NAMALWA (cell line): ENCODE data around the gene GTF2A1L.
"Not testable (repeated sequence)": the region's sequence is repeated elsewhere in the genome, so short reads cannot be mapped to it uniquely, and the experiment has no call there.

ENCODE experiments used
- DNase-seq: peaks from one replicate; pipeline ENCODE4 v3.0.0-alpha.2; 2015; ENCODE audit warnings: low spot score

Gene GTF2A1L

DNA sequence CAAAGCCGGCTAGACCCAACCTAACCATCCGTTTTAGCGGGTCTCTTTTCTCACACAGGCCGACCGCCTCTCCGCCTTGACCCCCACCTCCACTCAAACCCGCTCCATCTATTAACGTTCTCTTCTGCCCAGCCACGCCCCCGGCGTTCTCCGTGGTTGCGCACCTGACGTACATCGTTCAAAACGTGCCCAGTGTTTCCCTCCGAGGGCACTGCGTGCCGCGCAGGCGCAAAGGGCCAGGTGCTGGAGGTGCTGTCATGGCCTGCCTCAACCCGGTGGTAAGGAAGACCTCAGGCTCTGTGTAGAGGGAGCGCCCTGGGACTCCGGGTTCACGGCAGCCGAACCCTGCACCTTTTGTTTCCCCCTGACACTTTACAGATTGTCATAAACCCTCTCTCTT is at the start of gene GTF2A1L:
GTF2A1L (plus strand) TSS at position 239 of the 400 bp plus-strand sequence; CDS start at position 258, 19 bp downstream.
- DNase-seq, result no peak

- no peak for DNase-seq
Measured at GRCh38 chr2:48568547-48568946, 49.1 kb upstream of the GTF2A1L start.

DNA sequence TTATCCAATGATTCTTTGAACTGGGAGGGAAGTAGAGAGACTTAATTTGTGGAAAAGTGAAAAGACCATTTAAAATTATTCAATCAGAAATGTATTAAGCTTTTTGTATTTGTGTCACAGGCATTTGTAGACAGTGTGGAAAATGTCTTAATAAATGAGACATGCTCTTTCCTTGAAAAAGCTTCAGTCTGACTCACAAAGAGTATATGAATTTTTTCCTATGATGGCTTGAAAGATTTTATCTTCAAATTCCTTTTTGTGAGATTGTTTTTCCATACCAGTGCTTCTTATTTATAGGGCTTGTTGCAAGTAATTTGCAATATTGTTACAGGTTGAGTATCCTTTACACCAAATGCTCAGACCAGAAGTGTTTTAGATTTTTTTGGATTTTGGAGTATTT is 48.2 kb upstream of the GTF2A1L start:
- no peak for DNase-seq

- DNase-seq, result no peak
Measured at GRCh38 chr2:48572816-48573215, 44.8 kb upstream of the GTF2A1L start.

DNA sequence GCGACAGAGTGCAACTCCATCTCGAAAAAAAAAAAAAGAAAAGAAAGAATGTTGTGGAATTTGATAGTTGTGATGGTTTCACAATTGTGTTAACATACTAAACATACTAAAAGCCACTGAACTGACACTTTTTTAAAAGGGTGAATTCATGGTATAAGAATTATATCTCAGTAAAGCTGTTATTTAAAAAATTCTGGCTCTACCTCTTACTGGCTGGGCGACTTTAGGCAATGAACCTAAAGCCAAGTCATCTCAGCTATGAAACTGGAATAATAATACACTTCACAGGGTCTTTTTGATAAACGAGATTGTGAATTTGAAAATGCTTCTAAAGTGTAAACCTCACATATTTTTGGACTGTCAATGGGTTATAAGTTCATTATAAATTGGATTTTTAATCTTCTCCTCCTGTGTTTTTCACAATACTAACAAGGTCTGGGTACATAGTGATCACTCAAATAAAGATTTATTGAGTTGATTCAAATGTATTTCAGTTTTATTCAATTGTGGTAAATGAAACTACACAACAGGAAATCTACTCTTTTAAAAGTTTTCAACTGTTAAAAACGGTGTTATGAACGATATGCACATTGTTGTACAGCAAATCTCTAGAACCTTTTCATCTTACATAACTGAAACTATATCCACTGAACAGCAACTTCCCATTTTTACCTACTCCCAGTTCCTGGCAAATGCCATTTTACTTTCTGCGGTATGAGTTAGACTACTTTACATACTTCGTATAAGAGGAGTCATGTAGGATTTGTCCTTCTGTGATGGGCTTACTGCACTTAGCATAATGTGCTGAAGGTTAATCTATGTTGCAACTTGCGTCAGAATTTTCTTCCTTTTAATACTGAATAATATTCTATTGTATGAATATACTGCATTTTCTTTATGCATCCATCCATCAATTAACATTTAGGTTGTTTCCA is 43.0 kb upstream of the GTF2A1L start:
- no peak for DNase-seq

- DNase-seq, result no peak
Measured at GRCh38 chr2:48578313-48578712, 39.3 kb upstream of the GTF2A1L start.

GRCh38 chr2:48583961-48584360 is 33.7 kb upstream of the GTF2A1L start:
- no peak for DNase-seq

GRCh38 chr2:48584551-48584950 is 33.1 kb upstream of the GTF2A1L start:
- no peak for DNase-seq

GRCh38 chr2:48586433-48586832 is 31.2 kb upstream of the GTF2A1L start:
- no peak for DNase-seq

GRCh38 chr2:48587560-48587959 is 30.1 kb upstream of the GTF2A1L start:
- DNase-seq, result no peak

- DNase-seq, result no peak
Measured at GRCh38 chr2:48587961-48588360, 29.7 kb upstream of the GTF2A1L start.

DNA sequence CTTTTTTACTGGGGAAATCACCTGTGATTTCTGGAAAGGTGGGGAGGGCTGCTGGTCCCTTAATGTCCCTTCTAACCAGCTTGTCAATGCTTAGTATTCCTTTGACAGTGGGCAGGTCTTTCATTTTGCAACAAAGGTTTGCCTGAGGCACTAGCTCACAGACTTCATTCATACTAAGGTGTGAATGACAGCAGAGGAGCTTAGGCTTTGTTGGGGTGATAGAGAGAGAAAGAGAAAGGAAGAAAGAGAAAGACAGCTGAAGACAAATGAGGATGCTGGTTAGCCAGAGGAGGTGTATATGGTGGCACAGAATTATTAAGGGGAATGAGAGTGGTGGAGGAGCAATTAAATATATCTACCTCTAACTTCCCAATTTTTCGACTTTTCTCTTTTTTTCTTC is 28.9 kb upstream of the GTF2A1L start:
- no peak for DNase-seq

GRCh38 chr2:48589170-48589767 is 28.4 kb upstream of the GTF2A1L start:
- DNase-seq, result peak; percentile 36

DNA sequence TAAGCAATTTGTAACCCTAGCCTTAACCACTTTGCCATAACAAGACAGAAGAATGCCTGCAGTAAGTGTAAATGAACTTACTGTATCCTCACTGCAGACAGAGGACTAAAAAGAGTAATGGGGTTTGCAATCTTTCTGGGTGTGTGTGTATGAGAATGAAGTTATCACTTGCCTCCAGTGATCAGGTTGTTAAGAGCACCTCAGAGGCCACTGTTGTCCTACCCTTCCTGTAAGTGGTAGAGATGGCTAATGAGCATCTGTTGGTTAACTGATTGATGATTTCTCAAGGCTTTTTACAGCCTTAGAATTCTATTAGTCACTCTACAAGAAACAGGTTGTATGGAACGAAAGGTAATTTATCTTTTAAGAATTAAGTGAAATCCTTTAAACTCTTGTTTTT is 27.6 kb upstream of the GTF2A1L start:
- no peak for DNase-seq

DNA sequence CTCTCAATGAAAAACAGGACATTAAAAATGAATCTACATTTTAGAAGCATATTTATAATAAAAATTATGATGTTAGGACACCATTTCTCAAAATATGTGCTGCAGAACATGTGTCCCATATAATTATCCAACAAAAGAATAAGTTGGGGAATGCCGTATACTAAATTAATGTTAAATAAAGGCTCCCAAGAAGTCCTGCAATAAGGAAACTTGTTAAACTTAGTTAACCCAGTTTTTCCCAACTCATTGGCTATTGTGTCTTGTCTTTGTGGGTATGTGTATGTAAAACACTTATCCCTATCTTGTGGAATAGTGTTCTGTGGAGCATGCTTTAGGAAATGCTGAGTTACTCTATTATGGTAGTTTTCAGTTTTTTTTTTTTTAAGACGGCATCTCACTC is 25.6 kb upstream of the GTF2A1L start:
- DNase-seq, result no peak

GRCh38 chr2:48596751-48597150 is 20.9 kb upstream of the GTF2A1L start:
- not testable (repeated sequence) for DNase-seq

- no peak for DNase-seq
Measured at GRCh38 chr2:48597492-48597891, 20.2 kb upstream of the GTF2A1L start.

DNA sequence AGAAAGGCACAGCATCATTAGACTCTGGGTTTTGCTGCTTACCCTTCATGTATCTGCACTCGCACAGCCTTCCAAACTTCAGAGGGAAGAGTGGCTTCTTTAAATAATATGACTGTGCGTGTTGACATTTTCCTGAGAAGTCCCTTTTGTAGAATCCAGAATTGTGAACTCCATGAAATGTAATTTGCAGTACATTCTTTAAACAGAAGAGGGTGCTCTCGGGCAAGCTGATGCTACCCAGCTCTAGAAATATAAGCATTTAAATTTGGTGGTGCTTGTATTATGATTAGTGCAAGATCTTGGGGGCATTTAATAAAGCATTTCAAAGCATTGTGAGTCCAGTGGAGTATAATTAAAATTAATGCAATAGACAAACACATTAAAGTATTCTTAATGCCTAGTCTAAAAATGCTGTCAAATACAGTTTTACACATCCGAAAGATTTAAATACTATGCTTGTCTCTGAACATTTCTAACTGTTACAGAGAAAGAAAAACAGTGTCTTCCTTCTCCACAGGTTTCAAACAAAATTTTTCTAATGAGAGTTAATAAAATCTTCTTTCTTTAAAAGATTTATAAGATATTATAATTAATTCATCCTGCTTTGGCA is 17.3 kb upstream of the GTF2A1L start:
- DNase-seq, result peak; percentile 70

- no peak for DNase-seq
Measured at GRCh38 chr2:48600917-48601316, 16.7 kb upstream of the GTF2A1L start.

DNA sequence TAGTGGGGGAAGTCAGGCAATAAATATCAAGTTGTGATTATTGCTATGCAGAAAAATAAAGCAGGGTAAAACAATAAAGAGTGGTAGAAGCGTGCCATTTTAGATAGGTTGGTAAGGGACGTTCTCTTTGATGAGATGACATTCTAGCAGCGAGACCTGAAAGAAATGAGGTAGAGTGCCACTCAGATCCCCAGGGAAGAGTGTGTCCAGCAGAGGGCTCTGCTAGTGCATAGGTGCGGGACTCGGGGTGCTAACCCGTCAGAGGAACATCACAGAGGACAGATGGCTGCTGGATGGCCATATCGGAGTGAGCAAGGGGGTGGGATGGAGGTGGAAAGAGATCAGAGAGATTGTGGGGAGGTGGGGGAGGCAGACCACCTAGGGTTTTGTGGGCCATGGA is 16.3 kb upstream of the GTF2A1L start:
- peak; percentile 43 for DNase-seq

DNA sequence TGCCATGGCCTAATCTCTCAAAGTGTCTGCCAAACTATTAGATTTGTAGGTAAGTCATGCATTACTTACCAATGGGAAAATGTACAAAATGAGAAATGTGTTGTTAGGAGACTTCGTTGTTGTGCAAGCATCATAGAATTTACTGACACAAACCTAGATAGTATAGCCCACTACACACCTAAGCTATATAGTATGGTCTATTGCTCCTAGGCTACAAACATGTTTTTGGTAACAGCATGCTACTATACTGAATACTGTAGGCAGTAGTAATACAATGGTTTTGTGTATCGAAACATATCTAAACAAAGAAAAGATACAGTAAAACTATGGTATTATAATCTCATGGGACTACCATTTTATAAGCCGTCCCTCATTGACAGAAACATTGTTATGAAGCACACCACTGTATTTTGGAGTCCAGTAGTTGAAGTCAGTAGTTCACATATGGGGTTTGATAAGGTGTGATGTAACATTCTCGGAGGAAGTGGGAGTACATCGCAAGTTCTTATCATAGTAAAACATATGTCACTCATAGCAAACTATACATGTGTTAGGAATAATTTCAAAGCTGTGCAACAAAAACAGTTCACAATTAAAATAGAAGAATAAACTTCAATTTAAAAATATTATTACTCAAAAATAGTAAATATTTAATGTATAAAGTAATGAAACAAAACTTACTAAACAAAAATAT is 12.0 kb upstream of the GTF2A1L start:
- no peak for DNase-seq

- no peak for DNase-seq
Measured at GRCh38 chr2:48607307-48608014, 10.2 kb upstream of the GTF2A1L start.
